GM23338 (cell line): Measurements from ENCODE around the gene AGPAT4. TPM values are rescaled to one million over a fixed set of nuclear protein-coding genes. Genes with fewer than 3 reads are reported as not detected.

ENCODE experiments used
- ATAC-seq: fragments of 200-7000 bp; cut with Tn5 transposase; 3 replicates; pipeline ENCODE4 v1.9.1; 2020
- DNase-seq: peaks from one replicate; pipeline ENCODE4 v3.0.0-alpha.2; 2015; ENCODE audit warnings: low spot score
- H2AFZ ChIP-seq: fragments of 200-600 bp; sonication (generic); 2 replicates; pipeline ENCODE4 v1.8.0; 2016; ENCODE audit warnings: antibody characterized with exemption, mild to moderate bottlenecking, moderate library complexity
- H3F3A ChIP-seq: fragments of 200-600 bp; sonication (generic); replicated peaks from 2 replicates; pipeline ENCODE4 v1.8.0; 2017; ENCODE audit warnings: antibody characterized with exemption, mixed run types, low read depth
- H3K27ac ChIP-seq: fragments of 200-600 bp; sonication (generic); 2 replicates; pipeline ENCODE4 v1.6.1; 2016; ENCODE audit warnings: low read depth
- H3K27me3 ChIP-seq: fragments of 200-600 bp; sonication (generic); 2 replicates; pipeline ENCODE4 v1.8.0; 2016; ENCODE audit warnings: mild to moderate bottlenecking, mixed run types, moderate library complexity; ENCODE audit not compliant: insufficient read depth
- H3K36me3 ChIP-seq: fragments of 200-600 bp; sonication (generic); 2 replicates; pipeline ENCODE4 v1.8.0; 2016; ENCODE audit warnings: mild to moderate bottlenecking; ENCODE audit not compliant: insufficient read depth
- H3K4me1 ChIP-seq: fragments of 200-600 bp; sonication (generic); 2 replicates; pipeline ENCODE4 v1.8.0; 2016; ENCODE audit warnings: mild to moderate bottlenecking, moderate library complexity; ENCODE audit not compliant: insufficient read depth
- H3K4me2 ChIP-seq: fragments of 200-600 bp; sonication (generic); 2 replicates; pipeline ENCODE4 v1.7.1; 2017; ENCODE audit warnings: mixed run types
- H3K4me3 ChIP-seq: fragments of 200-600 bp; sonication (generic); 2 replicates; pipeline ENCODE4 v1.6.1; 2016; ENCODE audit warnings: mixed run types
- H3K79me2 ChIP-seq: fragments of 200-600 bp; sonication (generic); replicated peaks from 2 replicates; pipeline ENCODE4 v1.8.0; 2017; ENCODE audit warnings: mild to moderate bottlenecking; ENCODE audit not compliant: insufficient read depth
- H3K9me2 ChIP-seq: fragments of 200-600 bp; sonication (generic); 2 replicates; pipeline ENCODE4 v1.8.0; 2017; ENCODE audit not compliant: insufficient read depth
- H4K20me1 ChIP-seq: fragments of 200-600 bp; sonication (generic); replicated peaks from 2 replicates; pipeline ENCODE4 v1.8.0; 2017; ENCODE audit warnings: mild to moderate bottlenecking; ENCODE audit not compliant: insufficient read depth
- H3K27ac Mint-ChIP-seq: 2 replicates; pipeline ENCODE4 v1.8.0; 2020; ENCODE audit warnings: inconsistent platforms, mild to moderate bottlenecking, moderate library complexity, mixed read lengths
- H3K27me3 Mint-ChIP-seq: 3 replicates; pipeline ENCODE4 v1.8.0; 2022; ENCODE audit warnings: low read depth, mild to moderate bottlenecking, moderate library complexity, mixed read lengths, inconsistent platforms; ENCODE audit not compliant: insufficient read depth, poor library complexity
- H3K36me3 Mint-ChIP-seq: 3 replicates; pipeline ENCODE4 v1.8.0; 2021; ENCODE audit warnings: low read depth, mild to moderate bottlenecking, inconsistent platforms, moderate library complexity, mixed read lengths
- H3K4me1 Mint-ChIP-seq: 3 replicates; pipeline ENCODE4 v1.8.0; 2020; ENCODE audit warnings: mild to moderate bottlenecking, inconsistent platforms, mixed read lengths
- H3K4me3 Mint-ChIP-seq: 3 replicates; pipeline ENCODE4 v1.8.0; 2021; ENCODE audit warnings: moderate library complexity, mild to moderate bottlenecking, inconsistent platforms, mixed read lengths
- H3K9me3 Mint-ChIP-seq: 3 replicates; pipeline ENCODE4 v1.8.0; 2020; ENCODE audit warnings: moderate library complexity, mild to moderate bottlenecking, inconsistent platforms, mixed read lengths
- CREB1 ChIP-seq: fragments of 250-450 bp; sonication (Bioruptor Pico); IDR thresholded peaks from 2 replicates; pipeline ENCODE4 v1.5.0; 2020; ENCODE audit warnings: low read depth, mild to moderate bottlenecking, moderate library complexity
- EZH2 ChIP-seq: fragments of 200-600 bp; sonication (generic); IDR thresholded peaks from one replicate; pipeline ENCODE4 v1.8.0; 2017; ENCODE audit warnings: antibody characterized with exemption, mild to moderate bottlenecking, low read depth; ENCODE audit not compliant: unreplicated experiment
- JUNB ChIP-seq: IDR thresholded peaks from one replicate; pipeline ENCODE4 v1.6.1; 2016; ENCODE audit warnings: antibody characterized with exemption; ENCODE audit not compliant: unreplicated experiment
- NANOG ChIP-seq: IDR thresholded peaks from 2 replicates; pipeline ENCODE4 v1.6.1; 2016; ENCODE audit warnings: antibody characterized with exemption, borderline replicate concordance
- POLR2AphosphoS5 ChIP-seq: IDR thresholded peaks from 2 replicates; pipeline ENCODE4 v1.6.1; 2016; ENCODE audit warnings: antibody characterized with exemption, low read depth
- ZNF114 ChIP-seq: fragments of 250-450 bp; sonication (Bioruptor Pico); IDR thresholded peaks from 2 replicates; pipeline ENCODE4 v1.5.0; 2020; ENCODE audit warnings: mild to moderate bottlenecking, moderate library complexity
- polyA plus RNA-seq: library from polyadenylated mRNA; unstranded; fragments of >200 nt; fragmentation: Nextera tagmentation; extraction: Ambion mirVana; gene quantifications from 2 replicates; pipeline ENCODE4 v1.2.1, GENCODE V29; 2016
- total RNA-seq: library from RNA; depleted of rRNA; stranded (reverse); fragments of >200 nt; shearing (Covaris generic); gene quantifications from 2 replicates; pipeline ENCODE4 v1.2.3, GENCODE V29; 2014
- TF ChIP-seq, protein P1 (sequence below): IDR thresholded peaks from one replicate; pipeline ENCODE4 v1.6.1; 2018; ENCODE audit warnings: antibody characterized with exemption; ENCODE audit not compliant: unreplicated experiment
- TF ChIP-seq, protein P2 (sequence below): IDR thresholded peaks from 2 replicates; pipeline ENCODE4 v1.6.1; 2016; ENCODE audit warnings: antibody characterized with exemption
- TF ChIP-seq, protein P3 (sequence below): fragments of 250-450 bp; sonication (Bioruptor Pico); IDR thresholded peaks from 2 replicates; pipeline ENCODE4 v1.5.0; 2020; ENCODE audit warnings: mild to moderate bottlenecking, moderate library complexity

The AGPAT4 gene
- total and polyA plus RNA-seq, 2 experiments from 2014 or later, result 8.9 to 19.3 TPM

DNA sequence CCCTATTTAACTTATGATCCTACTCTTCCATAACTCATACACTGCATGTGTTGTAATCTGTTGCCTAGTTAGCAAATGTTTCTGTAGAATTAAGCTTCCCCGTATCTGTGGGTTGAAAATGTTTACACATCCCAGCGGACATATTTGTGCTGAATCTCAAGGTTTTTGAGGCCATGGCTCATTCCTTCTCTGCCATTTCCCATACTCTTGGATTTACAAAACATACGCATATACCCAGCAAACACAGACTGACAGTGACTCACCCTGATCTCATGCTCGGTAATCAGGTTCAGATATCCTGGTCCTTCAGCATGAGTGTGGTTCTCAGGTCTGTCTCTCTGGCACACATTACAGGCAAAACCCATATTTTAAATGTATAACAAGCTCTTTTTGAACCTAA lies 58.7 kb downstream of the AGPAT4 start (continued):
- TF ChIP-seq, protein P1, sequence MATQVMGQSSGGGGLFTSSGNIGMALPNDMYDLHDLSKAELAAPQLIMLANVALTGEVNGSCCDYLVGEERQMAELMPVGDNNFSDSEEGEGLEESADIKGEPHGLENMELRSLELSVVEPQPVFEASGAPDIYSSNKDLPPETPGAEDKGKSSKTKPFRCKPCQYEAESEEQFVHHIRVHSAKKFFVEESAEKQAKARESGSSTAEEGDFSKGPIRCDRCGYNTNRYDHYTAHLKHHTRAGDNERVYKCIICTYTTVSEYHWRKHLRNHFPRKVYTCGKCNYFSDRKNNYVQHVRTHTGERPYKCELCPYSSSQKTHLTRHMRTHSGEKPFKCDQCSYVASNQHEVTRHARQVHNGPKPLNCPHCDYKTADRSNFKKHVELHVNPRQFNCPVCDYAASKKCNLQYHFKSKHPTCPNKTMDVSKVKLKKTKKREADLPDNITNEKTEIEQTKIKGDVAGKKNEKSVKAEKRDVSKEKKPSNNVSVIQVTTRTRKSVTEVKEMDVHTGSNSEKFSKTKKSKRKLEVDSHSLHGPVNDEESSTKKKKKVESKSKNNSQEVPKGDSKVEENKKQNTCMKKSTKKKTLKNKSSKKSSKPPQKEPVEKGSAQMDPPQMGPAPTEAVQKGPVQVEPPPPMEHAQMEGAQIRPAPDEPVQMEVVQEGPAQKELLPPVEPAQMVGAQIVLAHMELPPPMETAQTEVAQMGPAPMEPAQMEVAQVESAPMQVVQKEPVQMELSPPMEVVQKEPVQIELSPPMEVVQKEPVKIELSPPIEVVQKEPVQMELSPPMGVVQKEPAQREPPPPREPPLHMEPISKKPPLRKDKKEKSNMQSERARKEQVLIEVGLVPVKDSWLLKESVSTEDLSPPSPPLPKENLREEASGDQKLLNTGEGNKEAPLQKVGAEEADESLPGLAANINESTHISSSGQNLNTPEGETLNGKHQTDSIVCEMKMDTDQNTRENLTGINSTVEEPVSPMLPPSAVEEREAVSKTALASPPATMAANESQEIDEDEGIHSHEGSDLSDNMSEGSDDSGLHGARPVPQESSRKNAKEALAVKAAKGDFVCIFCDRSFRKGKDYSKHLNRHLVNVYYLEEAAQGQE, result no peak
- no peak for TF ChIP-seq EZH2
- TF ChIP-seq, protein P2, sequence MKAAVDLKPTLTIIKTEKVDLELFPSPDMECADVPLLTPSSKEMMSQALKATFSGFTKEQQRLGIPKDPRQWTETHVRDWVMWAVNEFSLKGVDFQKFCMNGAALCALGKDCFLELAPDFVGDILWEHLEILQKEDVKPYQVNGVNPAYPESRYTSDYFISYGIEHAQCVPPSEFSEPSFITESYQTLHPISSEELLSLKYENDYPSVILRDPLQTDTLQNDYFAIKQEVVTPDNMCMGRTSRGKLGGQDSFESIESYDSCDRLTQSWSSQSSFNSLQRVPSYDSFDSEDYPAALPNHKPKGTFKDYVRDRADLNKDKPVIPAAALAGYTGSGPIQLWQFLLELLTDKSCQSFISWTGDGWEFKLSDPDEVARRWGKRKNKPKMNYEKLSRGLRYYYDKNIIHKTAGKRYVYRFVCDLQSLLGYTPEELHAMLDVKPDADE, result no peak

DNA sequence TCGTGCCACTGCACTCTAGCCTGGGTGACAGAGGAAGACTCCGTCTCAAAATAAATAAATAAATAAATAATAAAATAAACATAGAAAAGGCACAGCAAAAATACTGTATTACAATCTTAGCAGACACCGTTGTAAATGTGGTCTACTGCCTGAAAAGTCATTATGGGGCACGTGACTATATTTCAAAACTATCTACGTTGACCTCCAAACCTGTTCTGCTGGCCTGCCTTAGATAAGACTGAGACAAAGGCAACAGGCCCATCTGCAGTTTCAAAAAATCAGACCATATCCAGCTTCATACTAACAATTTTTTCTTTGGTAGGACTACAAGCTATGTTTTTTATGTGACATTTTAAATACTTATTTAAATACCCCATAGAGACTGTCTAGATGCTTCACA lies 59.1 kb downstream of the AGPAT4 start:
- Histone ChIP-seq H3K27me3 (no peaks in the 10 kb centered on the region), H3K4me1 (no peaks in the 10 kb centered on the region), H3K27ac (no peak overlapping the region), H3K9me2 (no peaks in the 10 kb centered on the region), H3K36me3 (peaks cover 21% of the 10 kb centered on the region), H2AFZ (no peak overlapping the region), H3K4me3 (no peak overlapping the region), H3K4me2 (no peak overlapping the region), H3F3A (no peaks in the 10 kb centered on the region), H3K79me2 (peaks cover 64% of the 10 kb centered on the region), H4K20me1 (no peaks in the 10 kb centered on the region)
- Mint-ChIP-seq H3K4me1 (no peaks in the 10 kb centered on the region), H3K27ac (no peak overlapping the region), H3K27me3 (peaks cover 5% of the 10 kb centered on the region), H3K9me3 (peaks cover 73% of the 10 kb centered on the region), H3K36me3 (peaks cover 89% of the 10 kb centered on the region), H3K4me3 (no peak overlapping the region)
- DNase-seq, result no peak
- no peak for ATAC-seq
- no peak for TF ChIP-seq POLR2AphosphoS5
- TF ChIP-seq NANOG, result no peak
- TF ChIP-seq EZH2, result no peak
- TF ChIP-seq CREB1 (CRISPR knock-in tag), result no peak
- TF ChIP-seq ZNF114 (CRISPR knock-in tag), result no peak
- TF ChIP-seq JUNB, result no peak
- TF ChIP-seq, protein P2, result no peak
- TF ChIP-seq, protein P1, result no peak
- TF ChIP-seq, protein P3, sequence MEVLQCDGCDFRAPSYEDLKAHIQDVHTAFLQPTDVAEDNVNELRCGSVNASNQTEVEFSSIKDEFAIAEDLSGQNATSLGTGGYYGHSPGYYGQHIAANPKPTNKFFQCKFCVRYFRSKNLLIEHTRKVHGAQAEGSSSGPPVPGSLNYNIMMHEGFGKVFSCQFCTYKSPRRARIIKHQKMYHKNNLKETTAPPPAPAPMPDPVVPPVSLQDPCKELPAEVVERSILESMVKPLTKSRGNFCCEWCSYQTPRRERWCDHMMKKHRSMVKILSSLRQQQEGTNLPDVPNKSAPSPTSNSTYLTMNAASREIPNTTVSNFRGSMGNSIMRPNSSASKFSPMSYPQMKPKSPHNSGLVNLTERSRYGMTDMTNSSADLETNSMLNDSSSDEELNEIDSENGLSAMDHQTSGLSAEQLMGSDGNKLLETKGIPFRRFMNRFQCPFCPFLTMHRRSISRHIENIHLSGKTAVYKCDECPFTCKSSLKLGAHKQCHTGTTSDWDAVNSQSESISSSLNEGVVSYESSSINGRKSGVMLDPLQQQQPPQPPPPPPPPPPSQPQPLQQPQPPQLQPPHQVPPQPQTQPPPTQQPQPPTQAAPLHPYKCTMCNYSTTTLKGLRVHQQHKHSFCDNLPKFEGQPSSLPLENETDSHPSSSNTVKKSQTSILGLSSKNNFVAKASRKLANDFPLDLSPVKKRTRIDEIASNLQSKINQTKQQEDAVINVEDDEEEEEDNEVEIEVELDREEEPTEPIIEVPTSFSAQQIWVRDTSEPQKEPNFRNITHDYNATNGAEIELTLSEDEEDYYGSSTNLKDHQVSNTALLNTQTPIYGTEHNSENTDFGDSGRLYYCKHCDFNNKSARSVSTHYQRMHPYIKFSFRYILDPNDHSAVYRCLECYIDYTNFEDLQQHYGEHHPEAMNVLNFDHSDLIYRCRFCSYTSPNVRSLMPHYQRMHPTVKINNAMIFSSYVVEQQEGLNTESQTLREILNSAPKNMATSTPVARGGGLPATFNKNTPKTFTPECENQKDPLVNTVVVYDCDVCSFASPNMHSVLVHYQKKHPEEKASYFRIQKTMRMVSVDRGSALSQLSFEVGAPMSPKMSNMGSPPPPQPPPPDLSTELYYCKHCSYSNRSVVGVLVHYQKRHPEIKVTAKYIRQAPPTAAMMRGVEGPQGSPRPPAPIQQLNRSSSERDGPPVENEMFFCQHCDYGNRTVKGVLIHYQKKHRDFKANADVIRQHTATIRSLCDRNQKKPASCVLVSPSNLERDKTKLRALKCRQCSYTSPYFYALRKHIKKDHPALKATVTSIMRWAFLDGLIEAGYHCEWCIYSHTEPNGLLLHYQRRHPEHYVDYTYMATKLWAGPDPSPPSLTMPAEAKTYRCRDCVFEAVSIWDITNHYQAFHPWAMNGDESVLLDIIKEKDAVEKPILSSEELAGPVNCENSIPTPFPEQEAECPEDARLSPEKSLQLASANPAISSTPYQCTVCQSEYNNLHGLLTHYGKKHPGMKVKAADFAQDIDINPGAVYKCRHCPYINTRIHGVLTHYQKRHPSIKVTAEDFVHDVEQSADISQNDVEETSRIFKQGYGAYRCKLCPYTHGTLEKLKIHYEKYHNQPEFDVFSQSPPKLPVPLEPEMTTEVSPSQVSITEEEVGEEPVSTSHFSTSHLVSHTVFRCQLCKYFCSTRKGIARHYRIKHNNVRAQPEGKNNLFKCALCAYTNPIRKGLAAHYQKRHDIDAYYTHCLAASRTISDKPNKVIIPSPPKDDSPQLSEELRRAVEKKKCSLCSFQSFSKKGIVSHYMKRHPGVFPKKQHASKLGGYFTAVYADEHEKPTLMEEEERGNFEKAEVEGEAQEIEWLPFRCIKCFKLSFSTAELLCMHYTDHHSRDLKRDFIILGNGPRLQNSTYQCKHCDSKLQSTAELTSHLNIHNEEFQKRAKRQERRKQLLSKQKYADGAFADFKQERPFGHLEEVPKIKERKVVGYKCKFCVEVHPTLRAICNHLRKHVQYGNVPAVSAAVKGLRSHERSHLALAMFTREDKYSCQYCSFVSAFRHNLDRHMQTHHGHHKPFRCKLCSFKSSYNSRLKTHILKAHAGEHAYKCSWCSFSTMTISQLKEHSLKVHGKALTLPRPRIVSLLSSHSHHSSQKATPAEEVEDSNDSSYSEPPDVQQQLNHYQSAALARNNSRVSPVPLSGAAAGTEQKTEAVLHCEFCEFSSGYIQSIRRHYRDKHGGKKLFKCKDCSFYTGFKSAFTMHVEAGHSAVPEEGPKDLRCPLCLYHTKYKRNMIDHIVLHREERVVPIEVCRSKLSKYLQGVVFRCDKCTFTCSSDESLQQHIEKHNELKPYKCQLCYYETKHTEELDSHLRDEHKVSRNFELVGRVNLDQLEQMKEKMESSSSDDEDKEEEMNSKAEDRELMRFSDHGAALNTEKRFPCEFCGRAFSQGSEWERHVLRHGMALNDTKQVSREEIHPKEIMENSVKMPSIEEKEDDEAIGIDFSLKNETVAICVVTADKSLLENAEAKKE, result no peak
